Activated CD8-positive, alpha-beta T cell treated with anti-CD3 and anti-CD28 coated beads, Interleukin-2, amount 10 ng/mL, durations not matched to agents 7 days and 5 days (primary cell): Measurements from ENCODE around the gene RUBCNL. TPM values are rescaled to one million over a fixed set of nuclear protein-coding genes. Genes with fewer than 3 reads are reported as not detected.

Experiments
- ATAC-seq: fragments of 150-1000 bp; cut with Tn5 transposase; one replicate; pipeline ENCODE4 v1.10.0; 2021; ENCODE audit warnings: moderate library complexity
- CTCF ChIA-PET: fragments of 350-600 bp; sonication (Branson Sonifier 250); formaldehyde crosslinking; loops from one replicate; lab custom pipeline; 2021; ENCODE audit warnings: antibody characterized with exemption; lab: Charles Lee
- POLR2A ChIA-PET: fragments of 350-600 bp; sonication (Branson Sonifier 250); formaldehyde crosslinking; loops from one replicate; lab custom pipeline; 2021; ENCODE audit warnings: antibody characterized with exemption; lab: Charles Lee
- DNase-seq: peaks from one replicate; pipeline ENCODE4 v3.0.0-alpha.2; 2020
- H3K27ac Mint-ChIP-seq: one replicate; pipeline ENCODE4 v1.8.0; 2021; ENCODE audit warnings: mild to moderate bottlenecking, mixed read lengths
- H3K27me3 Mint-ChIP-seq: one replicate; pipeline ENCODE4 v1.8.0; 2021; ENCODE audit warnings: low read depth, mixed read lengths
- H3K36me3 Mint-ChIP-seq: one replicate; pipeline ENCODE4 v1.8.0; 2021; ENCODE audit warnings: low read depth, mixed read lengths
- H3K4me1 Mint-ChIP-seq: one replicate; pipeline ENCODE4 v1.8.0; 2021; ENCODE audit warnings: low read depth, mixed read lengths
- H3K4me3 Mint-ChIP-seq: one replicate; pipeline ENCODE4 v1.8.0; 2021; ENCODE audit warnings: mild to moderate bottlenecking, mixed read lengths
- H3K9me3 Mint-ChIP-seq: one replicate; pipeline ENCODE4 v1.8.0; 2022; ENCODE audit warnings: mixed read lengths; ENCODE audit not compliant: insufficient read depth
- total RNA-seq, 2 experiments: library from RNA; stranded (reverse); gene quantifications; one replicate each; pipeline ENCODE4 v1.2.3, GENCODE V29; 2021

Gene RUBCNL
- total RNA-seq, 2 experiments from 2014 or later = 0.21 TPM; not detected in 1

DNA sequence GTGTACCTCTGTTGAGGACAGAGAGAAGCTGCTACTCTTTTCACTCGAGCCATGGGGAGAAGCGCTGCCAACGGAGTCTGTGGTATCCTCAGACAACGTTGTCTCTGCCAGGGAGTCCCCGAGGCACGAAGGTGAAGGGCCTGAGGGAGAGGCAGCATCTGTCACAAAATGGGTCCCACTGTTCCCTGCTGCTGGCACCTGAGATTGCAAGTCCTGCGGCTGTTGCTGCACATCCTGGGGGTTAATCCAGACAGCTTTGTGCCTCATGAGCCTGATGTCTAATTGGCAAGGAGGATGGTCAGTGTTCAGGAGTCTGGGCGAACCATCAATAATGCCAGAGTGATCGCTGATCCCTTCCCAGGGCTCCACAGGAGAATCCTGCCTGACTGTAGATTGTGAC, 15.0 kb downstream of the RUBCNL start:
- H3K4me1 Mint-ChIP-seq = no peaks in the 10 kb centered on the region
- POLR2A ChIA-PET = no interaction called here
- CTCF ChIA-PET = interaction anchor here (1.1 kb wide), 1 partner anchor 34 kb away, joined by 3 read pairs; no protein-coding TSS in a partner anchor
- peaks cover 2% of the 10 kb centered on the region for H3K27me3 Mint-ChIP-seq
- H3K27ac Mint-ChIP-seq = no peak overlapping the region
- no peak overlapping the region for H3K4me3 Mint-ChIP-seq
- DNase-seq = no peak
- no peaks in the 10 kb centered on the region for H3K36me3 Mint-ChIP-seq
- ATAC-seq = no peak
- H3K9me3 Mint-ChIP-seq = no peaks in the 10 kb centered on the region

GRCh38 chr13:46369506-46370277, 17.4 kb downstream of the RUBCNL start:
- ATAC-seq (no peak), DNase-seq (no peak)
- Mint-ChIP-seq H3K27ac (no peak overlapping the region), H3K4me1 (no peaks in the 10 kb centered on the region), H3K9me3 (no peaks in the 10 kb centered on the region), H3K27me3 (no peaks in the 10 kb centered on the region), H3K4me3 (no peak overlapping the region), H3K36me3 (no peaks in the 10 kb centered on the region)
- CTCF ChIA-PET = no interaction called here
- POLR2A ChIA-PET = no interaction called here

DNA sequence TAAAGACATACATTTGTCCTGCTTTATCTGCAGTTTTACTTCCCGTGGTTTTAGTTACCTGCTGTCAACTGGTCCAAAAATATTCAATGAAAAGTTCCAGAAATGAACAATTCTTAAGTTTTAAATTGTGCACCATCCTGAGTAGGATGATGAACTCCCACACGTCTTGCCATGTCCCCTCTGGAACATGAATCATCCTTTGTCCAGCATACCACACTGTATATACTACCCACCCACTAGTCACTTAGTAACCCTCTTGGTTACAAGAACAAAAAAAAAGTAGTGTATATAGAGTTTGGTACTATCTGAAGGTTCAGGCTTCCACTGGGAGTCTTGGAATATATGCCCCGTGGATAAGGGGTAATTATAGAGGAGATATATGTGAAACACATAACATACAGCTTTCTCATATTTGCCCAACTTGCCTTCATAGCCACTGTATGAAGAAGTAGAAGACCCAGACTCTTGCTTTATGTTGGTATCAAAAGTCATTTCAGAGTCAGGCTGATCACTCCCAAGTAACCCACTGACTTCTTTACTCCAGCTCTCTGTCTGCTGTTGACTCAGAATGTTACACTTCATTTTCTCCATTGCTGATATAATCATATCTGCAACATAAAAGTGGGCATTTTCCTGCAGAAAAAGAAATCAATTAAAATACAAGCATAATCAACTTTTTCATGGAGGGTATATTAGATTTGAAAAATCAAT, 19.3 kb downstream of the RUBCNL start:
- Mint-ChIP-seq H3K9me3 (no peaks in the 10 kb centered on the region), H3K4me1 (no peaks in the 10 kb centered on the region), H3K27ac (no peak overlapping the region), H3K4me3 (no peak overlapping the region), H3K27me3 (no peaks in the 10 kb centered on the region), H3K36me3 (no peaks in the 10 kb centered on the region)
- ChIA-PET CTCF (no interaction called here), POLR2A (interaction anchor here (0.6 kb wide), 1 partner anchor 1255 kb away, joined by 3 read pairs; no protein-coding TSS in a partner anchor)
- ATAC-seq = no peak
- no peak for DNase-seq

DNA sequence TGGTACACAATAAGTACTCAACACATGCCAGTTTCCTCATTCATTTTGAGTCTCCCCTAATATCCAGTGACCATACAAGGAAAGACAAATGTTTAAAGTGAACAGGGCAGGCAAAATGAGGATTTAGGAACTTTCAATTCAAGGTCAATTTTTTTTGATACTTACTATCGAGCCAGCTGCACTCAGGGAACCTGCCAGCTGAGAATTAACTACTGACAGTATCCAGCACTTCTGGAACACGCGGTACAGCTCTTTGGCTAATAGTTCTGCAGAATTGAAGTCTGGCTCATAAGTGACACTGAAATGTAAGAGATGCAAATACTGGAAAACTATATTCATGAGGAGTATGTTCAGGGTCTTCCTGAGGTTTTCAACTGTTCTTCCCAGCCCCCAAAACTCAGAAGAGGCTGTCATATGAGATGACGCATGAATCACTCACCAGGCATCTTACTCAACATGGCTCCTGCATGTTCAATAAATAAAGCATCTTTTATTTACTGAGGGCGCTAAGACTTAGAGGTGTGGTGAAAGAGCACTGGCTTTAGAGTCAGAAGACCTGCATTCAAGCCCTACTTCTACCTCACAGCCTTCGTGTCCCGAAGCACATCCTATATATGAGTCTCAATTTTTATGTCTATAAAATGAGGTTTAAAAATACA, 25.6 kb downstream of the RUBCNL start:
- H3K36me3 Mint-ChIP-seq = no peaks in the 10 kb centered on the region
- no peaks in the 10 kb centered on the region for H3K27me3 Mint-ChIP-seq
- H3K27ac Mint-ChIP-seq = no peak overlapping the region
- H3K4me3 Mint-ChIP-seq = no peak overlapping the region
- no peak for DNase-seq
- POLR2A ChIA-PET = no interaction called here
- H3K4me1 Mint-ChIP-seq = no peaks in the 10 kb centered on the region
- CTCF ChIA-PET = interaction anchor here (0.6 kb wide), 1 partner anchor 38 kb away, joined by 3 read pairs; no protein-coding TSS in a partner anchor
- no peak for ATAC-seq
- no peaks in the 10 kb centered on the region for H3K9me3 Mint-ChIP-seq

DNA sequence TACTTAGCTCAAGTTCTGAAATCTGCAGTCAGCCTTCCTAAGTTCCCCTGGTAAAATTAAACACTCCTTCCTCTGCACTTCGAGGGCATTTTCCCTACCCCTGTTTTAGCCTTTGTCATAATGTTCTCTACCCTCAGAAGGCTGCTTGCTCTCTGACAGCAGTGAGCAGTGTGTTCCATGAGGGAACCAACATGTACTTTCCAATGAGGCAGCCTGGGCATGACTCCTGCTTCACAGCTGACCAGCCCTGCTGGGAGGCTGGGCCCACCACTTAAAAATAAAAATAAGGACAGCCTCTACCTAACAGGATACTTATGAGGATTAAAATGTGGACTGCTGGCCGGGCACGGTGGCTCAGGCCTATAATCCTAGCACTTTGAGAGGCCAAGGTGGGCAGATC, 26.4 kb downstream of the RUBCNL start:
- DNase-seq (no peak), ATAC-seq (no peak)
- POLR2A ChIA-PET = interaction anchor here (0.6 kb wide), 1 partner anchor 1052 kb away, joined by 3 read pairs; no protein-coding TSS in a partner anchor
- no peaks in the 10 kb centered on the region for H3K27me3 Mint-ChIP-seq
- H3K36me3 Mint-ChIP-seq = no peaks in the 10 kb centered on the region
- no peaks in the 10 kb centered on the region for H3K4me1 Mint-ChIP-seq
- CTCF ChIA-PET = no interaction called here
- no peak overlapping the region for H3K4me3 Mint-ChIP-seq
- H3K9me3 Mint-ChIP-seq = no peaks in the 10 kb centered on the region
- no peak overlapping the region for H3K27ac Mint-ChIP-seq

- no peaks in the 10 kb centered on the region for H3K9me3 Mint-ChIP-seq
- no peaks in the 10 kb centered on the region for H3K36me3 Mint-ChIP-seq
- ChIA-PET POLR2A (interaction anchor here (0.6 kb wide), 1 partner anchor 1053 kb away, joined by 3 read pairs; no protein-coding TSS in a partner anchor), CTCF (no interaction called here)
- H3K27ac Mint-ChIP-seq = no peak overlapping the region
- peaks cover 4% of the 10 kb centered on the region for H3K4me1 Mint-ChIP-seq
- H3K4me3 Mint-ChIP-seq = no peak overlapping the region
- ATAC-seq (no peak), DNase-seq (no peak)
- no peaks in the 10 kb centered on the region for H3K27me3 Mint-ChIP-seq
Observed at GRCh38 chr13:46359714-46360113, 27.3 kb downstream of the RUBCNL start.

- ChIA-PET CTCF (interaction anchor here (1.0 to 1.8 kb wide), 2 partner anchors 10 to 196 kb away, joined by 3 to 6 read pairs; no protein-coding TSS in a partner anchor), POLR2A (no interaction called here)
- Mint-ChIP-seq H3K36me3 (no peaks in the 10 kb centered on the region), H3K4me1 (peaks cover 8% of the 10 kb centered on the region), H3K9me3 (no peaks in the 10 kb centered on the region), H3K27me3 (no peaks in the 10 kb centered on the region), H3K27ac (no peak overlapping the region), H3K4me3 (no peak overlapping the region)
- DNase-seq = no peak
- ATAC-seq = no peak
Observed at GRCh38 chr13:46355901-46356590, 31.0 kb downstream of the RUBCNL start.

- Mint-ChIP-seq H3K9me3 (no peaks in the 10 kb centered on the region), H3K36me3 (no peaks in the 10 kb centered on the region), H3K27ac (no peak overlapping the region), H3K27me3 (no peaks in the 10 kb centered on the region), H3K4me1 (peaks cover 8% of the 10 kb centered on the region), H3K4me3 (no peak overlapping the region)
- ChIA-PET POLR2A (no interaction called here), CTCF (interaction anchor here (0.6 to 1.8 kb wide), 4 partner anchors 11 to 197 kb away, joined by 3 to 6 read pairs (median 4); no protein-coding TSS in a partner anchor)
- no peak for DNase-seq
- ATAC-seq = no peak
Observed at GRCh38 chr13:46355088-46355468, 32.0 kb downstream of the RUBCNL start.

DNA sequence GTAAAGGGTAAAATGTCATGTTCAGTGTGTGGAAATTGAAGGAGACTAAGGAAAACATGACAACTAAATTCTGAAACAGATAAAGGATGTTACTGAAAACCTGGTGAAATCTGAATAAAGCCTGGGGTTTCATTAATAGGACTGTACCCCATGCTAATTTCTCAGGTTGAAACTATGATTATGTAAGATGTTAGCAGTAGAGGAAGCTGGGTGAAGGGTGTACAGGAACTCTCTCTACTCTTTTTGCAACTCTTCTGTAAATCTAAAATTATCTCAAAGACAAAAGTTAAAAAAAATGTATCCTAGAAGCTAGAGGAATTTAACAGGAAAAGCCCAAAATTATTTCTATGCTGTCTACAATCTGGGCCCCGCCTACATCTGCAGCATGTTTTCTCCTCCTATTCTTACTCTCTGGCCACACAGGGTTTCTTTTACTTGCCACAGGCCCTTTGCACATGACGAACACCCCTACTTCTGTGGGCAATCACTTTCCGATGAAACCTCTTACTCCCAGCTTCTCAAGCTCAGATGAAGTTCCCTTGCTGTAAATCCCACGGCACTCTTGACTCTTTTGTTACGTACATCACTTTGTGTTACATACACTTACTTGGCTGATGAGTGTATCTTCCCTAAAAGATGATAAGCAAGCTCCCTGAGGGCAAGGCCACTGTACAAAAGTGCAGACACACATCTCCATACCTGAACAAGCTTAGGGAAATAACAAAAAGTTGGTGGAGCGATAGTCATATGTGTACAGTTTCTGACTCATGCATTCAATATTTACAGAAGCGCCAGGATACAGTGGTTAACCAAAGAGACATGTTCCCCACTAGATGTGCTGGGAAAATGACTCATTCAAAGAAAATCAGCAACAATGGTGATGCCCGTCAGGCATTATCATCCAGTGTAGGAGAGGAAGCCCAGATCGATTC, 32.6 kb downstream of the RUBCNL start:
- no peaks in the 10 kb centered on the region for H3K27me3 Mint-ChIP-seq
- H3K9me3 Mint-ChIP-seq = no peaks in the 10 kb centered on the region
- ChIA-PET POLR2A (interaction anchor here (0.6 kb wide), 1 partner anchor 177 kb away, joined by 3 read pairs; no protein-coding TSS in a partner anchor), CTCF (interaction anchor here (0.6 to 1.8 kb wide), 5 partner anchors 10 to 197 kb away, joined by 3 to 6 read pairs (median 3); no protein-coding TSS in a partner anchor)
- peaks cover 8% of the 10 kb centered on the region for H3K4me1 Mint-ChIP-seq
- peak; percentile 79 for ATAC-seq
- peak; percentile 42 for DNase-seq
- H3K36me3 Mint-ChIP-seq = no peaks in the 10 kb centered on the region
- H3K27ac Mint-ChIP-seq = peak overlapping the region; percentile 3
- H3K4me3 Mint-ChIP-seq = no peak overlapping the region

DNA sequence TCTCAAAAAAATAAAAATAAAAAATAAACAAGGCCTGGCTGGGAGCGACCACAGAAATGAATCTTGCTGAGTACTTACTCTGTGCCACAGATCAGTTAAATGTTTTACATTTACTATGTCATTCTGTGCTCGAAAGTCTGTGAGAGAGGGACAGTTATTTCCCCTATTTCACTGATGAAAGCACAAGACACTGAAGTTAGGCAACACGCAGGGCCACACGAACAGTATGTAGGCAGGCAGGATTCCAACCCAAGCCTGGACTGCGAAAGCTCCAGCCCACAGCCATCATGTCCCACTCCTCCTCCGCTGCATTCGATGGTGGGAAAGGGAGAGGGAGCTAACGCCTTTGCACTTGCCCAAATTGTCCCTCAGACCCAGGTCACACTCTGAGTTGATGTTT, 34.2 kb downstream of the RUBCNL start:
- DNase-seq = no peak
- Mint-ChIP-seq H3K4me3 (no peak overlapping the region), H3K27me3 (no peaks in the 10 kb centered on the region), H3K9me3 (no peaks in the 10 kb centered on the region), H3K36me3 (no peaks in the 10 kb centered on the region), H3K27ac (no peak overlapping the region), H3K4me1 (peaks cover 8% of the 10 kb centered on the region)
- POLR2A ChIA-PET = no interaction called here
- CTCF ChIA-PET = no interaction called here
- no peak for ATAC-seq
